Hypothalamus (tissue), 51 donors: ENCODE results near the gene TRPM6.

ENCODE experiments used
- DNase-seq, 51 donors: peaks; one replicate each; lab custom pipeline; 2025; lab: John Stamatoyannopoulos, UW

Gene TRPM6

GRCh38 chr9:74775396-74775795, 112.3 kb downstream of the TRPM6 start:
- no peak for DNase-seq

GRCh38 chr9:74773886-74774479, 113.7 kb downstream of the TRPM6 start:
- peak in 42 of 51 donors; percentile 3 to 87 (median 55) for DNase-seq

DNA sequence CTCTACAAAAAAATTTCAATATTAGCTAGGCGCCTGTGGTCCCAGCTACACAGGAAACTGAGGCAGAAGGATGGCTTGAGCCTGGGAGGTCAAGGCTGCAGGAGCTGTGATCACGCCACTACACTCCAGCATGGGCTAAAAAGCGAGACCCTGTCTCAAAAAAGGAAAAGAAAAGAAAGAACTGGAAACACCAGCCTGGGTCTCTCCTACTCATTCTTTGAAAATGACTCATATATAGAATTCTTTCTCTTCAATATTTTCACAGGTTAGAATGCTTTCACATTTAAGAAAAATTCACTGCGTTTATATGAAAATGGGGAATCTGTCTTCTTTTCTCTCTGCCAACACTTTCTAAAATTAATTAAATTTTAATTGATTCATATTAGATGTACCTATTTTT, 115.6 kb downstream of the TRPM6 start:
- DNase-seq = no peak

DNA sequence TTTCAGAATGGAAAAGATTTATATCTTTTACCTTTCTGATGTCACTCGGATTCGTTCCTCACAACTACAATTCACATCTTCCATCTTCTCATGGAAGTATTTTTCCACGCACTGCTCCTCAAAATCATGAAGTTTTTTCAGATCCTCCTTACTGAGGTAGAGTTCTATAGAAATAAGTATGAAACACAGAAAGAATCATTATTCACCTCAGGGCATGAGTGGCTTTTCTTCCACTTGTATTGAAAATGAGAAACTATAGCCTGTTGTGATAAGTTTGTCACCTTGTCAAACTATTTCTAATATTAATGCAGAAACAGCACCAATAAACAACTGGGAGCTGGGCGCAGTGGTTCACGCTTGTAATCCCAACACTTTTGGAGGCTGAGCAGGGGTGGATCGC, 116.0 kb downstream of the TRPM6 start:
- DNase-seq = no peak

DNA sequence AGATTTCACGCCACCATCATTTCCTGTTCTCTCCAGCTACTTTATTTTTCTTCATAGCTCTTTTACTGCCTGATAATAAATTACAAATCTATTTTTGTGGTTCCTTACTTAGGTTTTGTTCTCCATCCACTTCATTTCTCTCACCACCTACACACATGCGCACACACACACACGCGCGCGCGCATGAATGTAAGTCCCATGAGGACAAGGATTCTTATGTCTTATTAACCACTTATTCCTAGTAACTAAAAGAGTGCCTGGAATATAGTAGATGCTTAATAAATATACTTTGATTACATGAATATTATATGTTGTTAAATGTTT, 116.5 kb downstream of the TRPM6 start:
- no peak for DNase-seq

DNA sequence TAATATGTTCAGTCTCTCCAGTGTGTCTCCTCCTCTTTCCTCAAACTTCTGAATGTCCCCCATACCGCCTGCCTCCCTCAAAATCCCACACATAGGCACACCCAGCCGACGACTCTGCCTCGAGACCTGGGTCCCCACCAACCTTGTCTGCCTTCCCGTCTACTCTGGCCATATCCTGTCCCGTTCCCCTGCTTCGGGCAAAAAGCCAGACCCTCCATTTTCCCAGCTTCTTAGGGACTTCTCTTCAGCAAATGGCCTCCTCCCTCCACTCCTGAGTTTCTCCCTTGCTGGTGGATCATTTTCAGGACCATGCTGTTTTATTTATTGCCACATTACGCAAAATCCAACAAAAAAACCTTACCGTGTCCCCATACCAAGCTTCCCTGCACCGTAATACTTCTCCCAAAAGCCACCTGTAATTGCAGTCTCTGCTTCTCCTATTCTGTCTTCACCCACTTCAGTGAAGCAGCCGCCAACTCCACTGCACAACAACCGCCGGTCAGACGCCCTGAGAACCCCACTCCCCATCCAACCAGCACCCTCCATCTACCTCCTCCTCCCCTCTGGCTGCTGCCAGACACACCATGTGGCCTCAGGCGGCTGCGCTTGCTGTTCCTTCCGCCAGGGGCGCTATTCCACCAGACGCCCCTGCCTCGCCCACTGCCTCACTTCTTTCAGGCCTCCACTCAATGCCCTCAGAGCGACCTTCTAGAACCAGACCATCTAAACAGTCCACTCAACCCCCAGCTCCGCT, 117.0 kb downstream of the TRPM6 start:
- no peak for DNase-seq

GRCh38 chr9:74765481-74765971, 122.2 kb downstream of the TRPM6 start:
- DNase-seq = no peak

GRCh38 chr9:74762950-74763349, 124.8 kb downstream of the TRPM6 start:
- DNase-seq = no peak

DNA sequence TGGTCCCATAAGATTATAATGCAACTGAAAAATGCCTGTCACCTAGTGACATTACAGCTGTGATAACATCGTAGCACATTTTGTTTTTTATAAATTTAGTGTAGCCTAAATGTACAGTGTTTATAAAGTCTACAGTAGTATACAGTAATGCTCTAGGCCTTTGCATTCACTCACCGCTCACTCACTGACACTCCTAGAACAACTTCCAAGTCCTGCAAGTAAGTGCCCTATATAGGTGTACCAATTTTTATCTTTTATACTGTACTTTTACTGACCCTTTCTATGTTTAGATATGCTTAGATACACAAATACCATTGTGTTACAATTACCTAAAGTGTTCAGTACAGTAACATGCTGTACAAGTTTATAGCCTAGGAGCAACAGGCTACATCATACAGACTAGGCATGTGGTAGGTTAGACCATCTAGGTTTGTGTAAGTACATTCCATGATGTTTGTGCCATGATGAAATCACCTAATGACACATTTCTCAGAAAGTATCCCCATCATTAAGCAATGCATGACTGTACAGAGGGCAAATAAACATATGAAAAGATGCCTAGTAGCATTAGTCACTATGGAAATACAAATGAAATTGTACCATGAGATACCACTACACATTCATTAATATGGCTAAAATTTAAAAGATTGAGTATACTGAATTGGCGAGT, 127.6 kb downstream of the TRPM6 start:
- DNase-seq = no peak

DNA sequence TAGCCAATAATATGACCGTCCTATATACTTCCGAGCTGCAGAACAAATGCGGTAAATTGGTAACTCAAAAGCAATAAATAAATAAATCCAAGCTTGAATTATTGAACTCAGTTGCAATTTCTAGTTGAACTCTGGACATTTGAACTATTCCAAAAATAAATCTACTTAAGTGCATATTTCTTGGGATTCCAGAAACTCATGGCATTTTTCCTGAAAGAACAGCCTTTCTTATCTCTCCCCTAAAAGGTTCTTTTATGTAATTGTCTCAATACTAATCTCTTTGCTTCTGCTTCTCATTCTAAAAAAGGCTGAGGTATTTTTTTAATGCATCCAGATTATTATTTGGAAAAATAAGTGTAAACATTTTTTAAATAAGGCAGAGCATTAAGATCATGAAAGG, 131.7 kb downstream of the TRPM6 start:
- DNase-seq = no peak

- DNase-seq = peak in 2 of 51 donors; percentile 7 to 26
These were observed 132.4 kb downstream of the TRPM6 start for GRCh38 chr9:74755355-74755754.

GRCh38 chr9:74753650-74754049, 134.1 kb downstream of the TRPM6 start:
- no peak for DNase-seq

- DNase-seq = no peak
These were observed 138.8 kb downstream of the TRPM6 start for GRCh38 chr9:74748966-74749365.

- DNase-seq = peak in 17 of 51 donors; percentile 1 to 48 (median 18)
These were observed 144.7 kb downstream of the TRPM6 start for GRCh38 chr9:74742792-74743730.

GRCh38 chr9:74742191-74742790, 145.4 kb downstream of the TRPM6 start:
- no peak for DNase-seq

DNA sequence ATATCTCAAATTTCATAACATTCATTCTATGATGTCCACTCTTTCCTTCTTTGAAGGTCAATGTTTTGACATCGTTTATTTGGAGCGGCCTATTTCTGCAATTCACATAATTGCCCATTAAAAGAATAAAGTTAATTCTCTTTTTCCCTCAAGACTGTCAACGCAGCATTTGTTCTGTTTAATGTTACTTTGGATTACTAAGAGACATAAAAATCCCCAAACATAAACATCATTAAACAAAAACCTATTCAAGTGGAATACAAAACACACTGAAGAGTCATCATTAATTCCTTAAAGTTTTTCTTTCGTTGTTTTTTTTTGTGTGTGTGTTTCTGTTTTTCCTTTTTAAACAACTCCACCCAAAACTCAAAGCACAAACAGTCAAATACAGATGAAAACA, 151.1 kb downstream of the TRPM6 start:
- DNase-seq = no peak

- DNase-seq = no peak
These were observed 152.0 kb downstream of the TRPM6 start for GRCh38 chr9:74735761-74736160.

DNA sequence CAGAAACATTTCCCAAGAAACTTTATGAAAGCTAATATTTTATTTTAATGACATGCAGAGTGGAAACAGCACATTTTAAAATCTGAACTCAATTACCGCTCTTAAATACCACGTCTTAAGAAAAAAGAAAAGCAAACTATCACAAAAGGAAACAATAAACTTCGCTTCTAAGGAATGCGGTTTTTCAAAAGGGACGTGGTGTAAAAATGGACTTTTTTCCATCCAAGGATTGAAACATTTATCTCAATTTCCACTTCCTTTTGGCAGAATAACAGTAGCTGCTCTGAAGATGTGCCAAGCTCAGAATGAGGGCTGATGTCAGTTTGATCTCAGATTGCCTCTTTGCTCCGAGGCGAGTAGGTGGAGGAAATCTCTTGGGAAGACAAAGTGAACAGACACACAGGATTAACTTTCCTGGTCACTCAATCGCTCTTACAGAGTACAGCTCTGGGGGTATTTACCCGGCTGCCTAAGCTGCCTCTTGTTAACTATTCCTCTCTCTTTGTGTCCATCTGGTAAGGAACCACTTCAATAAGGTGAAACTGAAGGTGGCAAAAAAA, 158.5 kb downstream of the TRPM6 start:
- DNase-seq = no peak

GRCh38 chr9:74728176-74728575, 159.5 kb downstream of the TRPM6 start:
- DNase-seq = no peak

DNA sequence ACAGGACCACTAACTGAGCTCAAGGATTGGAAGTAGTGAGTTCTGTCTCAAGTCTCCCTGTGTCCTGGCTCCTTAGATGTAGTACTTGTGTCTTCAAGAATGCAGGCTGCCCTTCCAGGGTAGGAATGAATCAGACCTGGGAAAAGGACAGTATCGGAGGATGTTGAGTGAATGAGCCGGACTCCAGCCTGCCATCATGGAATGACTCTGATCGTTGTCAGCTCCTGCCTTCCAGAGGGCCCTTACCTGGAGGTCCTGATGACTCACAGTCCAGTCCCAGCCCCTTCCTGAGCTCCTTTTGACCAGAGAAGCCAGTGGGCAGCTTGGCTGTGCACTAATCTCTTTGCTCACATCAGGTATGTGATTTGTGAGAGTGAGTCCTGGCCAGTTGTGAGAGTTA, 161.1 kb downstream of the TRPM6 start:
- DNase-seq = no peak
